CD4-positive, alpha-beta T cell (primary cell): ENCODE measurements around the gene MPPED2. TPM values are rescaled to one million over a fixed set of nuclear protein-coding genes. Genes with fewer than 3 reads are reported as not detected.

Experiments used
- ATAC-seq: fragments of 200-7000 bp; cut with Tn5 transposase; one replicate; pipeline ENCODE4 v1.10.0; 2022; ENCODE audit warnings: mild to moderate bottlenecking; ENCODE audit not compliant: poor library complexity
- CTCF ChIA-PET: fragments of 350-600 bp; sonication (Branson Sonifier 250); formaldehyde crosslinking; loops from one replicate; lab custom pipeline; 2021; ENCODE audit warnings: antibody characterized with exemption, inconsistent platforms; lab: Charles Lee
- POLR2A ChIA-PET: fragments of 350-600 bp; sonication (Branson Sonifier 250); formaldehyde crosslinking; loops from one replicate; lab custom pipeline; 2021; ENCODE audit warnings: antibody characterized with exemption, inconsistent platforms; lab: Charles Lee
- DNase-seq, 14 experiments: peaks; one replicate each; pipeline ENCODE4 v3.0.0-alpha.2; 2013 to 2020; ENCODE audit warnings: mixed read lengths in 2 of 14
- H3K27ac ChIP-seq, 2 donors: one replicate each; pipeline versions ENCODE4 v1.5.1 to v1.7.0; 2013; ENCODE audit warnings: low read length in 2 of 2, low read depth in 1 of 2, mild to moderate bottlenecking in 1 of 2
- H3K27me3 ChIP-seq, 2 experiments: 1 replicate in 1 of 2; 2 replicates in 1 of 2; pipeline versions ENCODE4 v1.6.1 to v1.7.0; 2013; ENCODE audit warnings: low read length in 2 of 2, control low read depth in 1 of 2, mild to moderate bottlenecking in 1 of 2, moderate library complexity in 1 of 2; ENCODE audit not compliant: insufficient read depth in 2 of 2, control insufficient read depth in 1 of 2
- H3K36me3 ChIP-seq: one replicate; pipeline ENCODE4 v1.6.1; 2013; ENCODE audit warnings: low read length, control low read depth; ENCODE audit not compliant: insufficient read depth
- H3K4me1 ChIP-seq: one replicate; pipeline ENCODE4 v1.6.1; 2013; ENCODE audit warnings: low read length, control low read depth; ENCODE audit not compliant: insufficient read depth
- H3K4me3 ChIP-seq: one replicate; pipeline ENCODE4 v1.5.1; 2013; ENCODE audit warnings: mild to moderate bottlenecking, low read length, moderate library complexity
- H3K9me3 ChIP-seq, 2 experiments: 1 replicate in 1 of 2; 2 replicates in 1 of 2; pipeline versions ENCODE4 v1.6.1 to v1.7.0; 2013; ENCODE audit warnings: low read length in 2 of 2, mild to moderate bottlenecking in 2 of 2, control low read depth in 1 of 2, moderate library complexity in 1 of 2; ENCODE audit not compliant: control insufficient read depth in 1 of 2, insufficient read depth in 1 of 2
- H3K27ac Mint-ChIP-seq: one replicate; pipeline ENCODE4 v1.8.0; 2020; ENCODE audit warnings: mixed read lengths
- H3K27me3 Mint-ChIP-seq: one replicate; pipeline ENCODE4 v1.8.0; 2021; ENCODE audit warnings: mixed read lengths
- H3K36me3 Mint-ChIP-seq: one replicate; pipeline ENCODE4 v1.8.0; 2021; ENCODE audit warnings: low read depth, mixed read lengths
- H3K4me1 Mint-ChIP-seq: one replicate; pipeline ENCODE4 v1.8.0; 2021; ENCODE audit warnings: low read depth, mixed read lengths
- H3K4me3 Mint-ChIP-seq: one replicate; pipeline ENCODE4 v1.8.0; 2020; ENCODE audit warnings: mild to moderate bottlenecking, mixed read lengths
- H3K9me3 Mint-ChIP-seq: one replicate; pipeline ENCODE4 v1.8.0; 2020; ENCODE audit warnings: mixed read lengths
- intact Hi-C, 2 experiments: fragments of 100-400 bp; cut with DNase I in 1 of 2; cut with micrococcal nuclease in 1 of 2; formaldehyde crosslinking; loops; one replicate each; pipeline versions ENCODE4 v1.15.1 to v1.9.0; 2023 to 2025; cut with DNase I, micrococcal nuclease
- total RNA-seq, 174 experiments: library from RNA in 2 of 174; stranded (reverse) in 2 of 174; gene quantifications; one replicate each; pipeline ENCODE4 v1.2.3 and lab custom pipeline; 2021 to 2026
- TF ChIP-seq, protein P1 (sequence below): fragments of 200-600 bp; IDR thresholded peaks from one replicate; pipeline ENCODE4 v1.8.0; 2022; ENCODE audit warnings: antibody characterized with exemption, mild to moderate bottlenecking

Gene MPPED2
- total RNA-seq, 2 experiments from 2014 or later: 0.96 to 1.7 TPM

DNA sequence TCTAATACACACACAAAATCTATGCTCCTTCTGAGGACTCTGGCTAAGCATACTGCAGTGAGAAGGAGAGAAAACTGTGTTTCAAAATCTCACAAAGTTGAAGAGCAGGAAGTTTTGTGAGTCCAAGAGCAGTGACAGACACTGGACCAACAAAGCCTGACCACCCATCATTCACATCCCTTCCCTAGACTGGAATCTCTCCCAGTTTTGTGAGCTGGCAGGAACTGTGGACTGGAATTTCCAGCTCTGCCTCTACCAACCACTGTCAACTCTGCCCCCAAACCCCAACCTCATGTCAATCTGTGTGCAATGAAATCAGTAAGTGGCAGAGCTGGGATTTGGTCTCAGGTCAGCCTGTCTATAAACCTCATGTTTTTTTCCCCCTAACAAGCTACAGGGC lies 150.7 kb downstream of the MPPED2 start:
- TF ChIP-seq, protein P1, sequence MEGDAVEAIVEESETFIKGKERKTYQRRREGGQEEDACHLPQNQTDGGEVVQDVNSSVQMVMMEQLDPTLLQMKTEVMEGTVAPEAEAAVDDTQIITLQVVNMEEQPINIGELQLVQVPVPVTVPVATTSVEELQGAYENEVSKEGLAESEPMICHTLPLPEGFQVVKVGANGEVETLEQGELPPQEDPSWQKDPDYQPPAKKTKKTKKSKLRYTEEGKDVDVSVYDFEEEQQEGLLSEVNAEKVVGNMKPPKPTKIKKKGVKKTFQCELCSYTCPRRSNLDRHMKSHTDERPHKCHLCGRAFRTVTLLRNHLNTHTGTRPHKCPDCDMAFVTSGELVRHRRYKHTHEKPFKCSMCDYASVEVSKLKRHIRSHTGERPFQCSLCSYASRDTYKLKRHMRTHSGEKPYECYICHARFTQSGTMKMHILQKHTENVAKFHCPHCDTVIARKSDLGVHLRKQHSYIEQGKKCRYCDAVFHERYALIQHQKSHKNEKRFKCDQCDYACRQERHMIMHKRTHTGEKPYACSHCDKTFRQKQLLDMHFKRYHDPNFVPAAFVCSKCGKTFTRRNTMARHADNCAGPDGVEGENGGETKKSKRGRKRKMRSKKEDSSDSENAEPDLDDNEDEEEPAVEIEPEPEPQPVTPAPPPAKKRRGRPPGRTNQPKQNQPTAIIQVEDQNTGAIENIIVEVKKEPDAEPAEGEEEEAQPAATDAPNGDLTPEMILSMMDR: no peak
- DNase-seq (no peak), ATAC-seq (no peak)
- Histone ChIP-seq H3K27me3 (no peaks in the 10 kb centered on the region), H3K4me1 (no peaks in the 10 kb centered on the region), H3K9me3 (no peaks in the 10 kb centered on the region), H3K4me3 (no peak overlapping the region), H3K27ac (no peak overlapping the region), H3K36me3 (no peaks in the 10 kb centered on the region)
- H3K4me3 Mint-ChIP-seq: no peak overlapping the region
- POLR2A ChIA-PET: no interaction called here
- no peaks in the 10 kb centered on the region for H3K27me3 Mint-ChIP-seq
- no peak overlapping the region for H3K27ac Mint-ChIP-seq
- CTCF ChIA-PET: no interaction called here
- intact Hi-C loops: no loop called here
- no peaks in the 10 kb centered on the region for H3K36me3 Mint-ChIP-seq
- no peaks in the 10 kb centered on the region for H3K4me1 Mint-ChIP-seq
- H3K9me3 Mint-ChIP-seq: no peaks in the 10 kb centered on the region

DNA sequence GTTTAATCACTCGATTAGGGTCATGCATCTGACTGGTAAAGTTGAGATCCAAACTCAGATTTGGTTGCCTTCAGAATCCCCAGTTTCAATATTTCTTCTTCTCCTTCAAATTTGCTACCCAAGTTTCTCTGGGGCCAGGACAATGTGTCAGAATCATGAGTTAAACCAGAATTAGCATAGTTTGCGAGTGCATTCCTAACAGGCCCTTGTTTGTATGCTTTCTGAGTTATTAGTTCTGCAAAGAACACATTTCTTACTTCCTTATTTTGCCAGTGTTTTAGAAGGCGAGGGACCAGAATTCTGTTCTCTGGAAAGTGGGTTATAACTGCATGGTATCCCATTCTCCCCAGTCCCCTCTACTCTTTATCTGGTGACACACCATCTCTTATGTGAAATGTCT lies 151.3 kb downstream of the MPPED2 start:
- no peaks in the 10 kb centered on the region for H3K36me3 Mint-ChIP-seq
- Histone ChIP-seq H3K36me3 (no peaks in the 10 kb centered on the region), H3K9me3 (no peaks in the 10 kb centered on the region), H3K27me3 (no peaks in the 10 kb centered on the region), H3K4me1 (no peaks in the 10 kb centered on the region), H3K27ac (no peak overlapping the region), H3K4me3 (no peak overlapping the region)
- ATAC-seq: no peak
- H3K9me3 Mint-ChIP-seq: no peaks in the 10 kb centered on the region
- H3K27ac Mint-ChIP-seq: no peak overlapping the region
- ChIA-PET POLR2A (no interaction called here), CTCF (no interaction called here)
- intact Hi-C loops: no loop called here
- no peak overlapping the region for H3K4me3 Mint-ChIP-seq
- no peaks in the 10 kb centered on the region for H3K4me1 Mint-ChIP-seq
- no peaks in the 10 kb centered on the region for H3K27me3 Mint-ChIP-seq
- TF ChIP-seq, protein P1: no peak
- DNase-seq: no peak

- DNase-seq (no peak), ATAC-seq (no peak)
- intact Hi-C loops: no loop called here
- TF ChIP-seq, protein P1: no peak
- Mint-ChIP-seq H3K36me3 (no peaks in the 10 kb centered on the region), H3K4me3 (no peak overlapping the region), H3K9me3 (no peaks in the 10 kb centered on the region), H3K27me3 (no peaks in the 10 kb centered on the region), H3K4me1 (no peaks in the 10 kb centered on the region), H3K27ac (no peak overlapping the region)
- POLR2A ChIA-PET: no interaction called here
- no peak overlapping the region for H3K4me3 ChIP-seq
- no peaks in the 10 kb centered on the region for H3K27me3 ChIP-seq
- H3K36me3 ChIP-seq: no peaks in the 10 kb centered on the region
- H3K27ac ChIP-seq: no peak overlapping the region
- CTCF ChIA-PET: no interaction called here
- H3K4me1 ChIP-seq: no peaks in the 10 kb centered on the region
- H3K9me3 ChIP-seq: no peaks in the 10 kb centered on the region
Observed at GRCh38 chr11:30433831-30434230, 152.3 kb downstream of the MPPED2 start.
